HG03097 (cell line): ENCODE measurements around the gene OAF.

ENCODE experiments used
- ATAC-seq: cut with Tn5 transposase; IDR thresholded peaks from one replicate; pipeline ENCODE4 v1.9.1; 2021; ENCODE audit not compliant: unreplicated experiment, low FRiP score

OAF gene

GRCh38 chr11:120199613-120200012 is 11.2 kb upstream of the OAF start:
- ATAC-seq: no peak

GRCh38 chr11:120200677-120201076 is 10.2 kb upstream of the OAF start:
- ATAC-seq: no peak

- no peak for ATAC-seq
These were observed 9.2 kb upstream of the OAF start for GRCh38 chr11:120201653-120202052.

GRCh38 chr11:120203626-120204025 is 7.2 kb upstream of the OAF start:
- no peak for ATAC-seq

- ATAC-seq: no peak
These were observed 5.2 kb upstream of the OAF start for GRCh38 chr11:120205596-120206161.

- no peak for ATAC-seq
These were observed 3.3 kb upstream of the OAF start for GRCh38 chr11:120207512-120207911.

GRCh38 chr11:120208001-120208441 is 2.8 kb upstream of the OAF start:
- no peak for ATAC-seq

- no peak for ATAC-seq
These were observed 2.1 kb upstream of the OAF start for GRCh38 chr11:120208777-120209176.

GRCh38 chr11:120209746-120210625 is 846 bp upstream of the OAF start:
- no peak for ATAC-seq

GRCh38 chr11:120211522-120212258 is 858 bp downstream of the OAF start:
- ATAC-seq: peak; percentile 20

GRCh38 chr11:120212259-120212878 is 1.5 kb downstream of the OAF start:
- no peak for ATAC-seq

GRCh38 chr11:120212926-120213325 is 2.1 kb downstream of the OAF start:
- no peak for ATAC-seq

GRCh38 chr11:120214581-120214980 is 3.7 kb downstream of the OAF start:
- no peak for ATAC-seq

GRCh38 chr11:120215634-120216033 is 4.8 kb downstream of the OAF start:
- no peak for ATAC-seq

GRCh38 chr11:120216426-120217102 is 5.7 kb downstream of the OAF start:
- ATAC-seq: no peak

- ATAC-seq: no peak
These were observed 6.7 kb downstream of the OAF start for GRCh38 chr11:120217526-120217925.

GRCh38 chr11:120217941-120218694 is 7.3 kb downstream of the OAF start:
- ATAC-seq: no peak

- no peak for ATAC-seq
These were observed 7.8 kb downstream of the OAF start for GRCh38 chr11:120218695-120219033.

GRCh38 chr11:120219232-120219937 is 8.6 kb downstream of the OAF start:
- ATAC-seq: no peak
